GM23338 (cell line): ENCODE results near the gene BRINP2. TPM values are rescaled to one million over a fixed set of nuclear protein-coding genes. Genes with fewer than 3 reads are reported as not detected.
A peak's percentile ranks its signal among the peaks of the same experiment; 100 is the strongest.

ENCODE experiments used
- ATAC-seq: fragments of 200-7000 bp; cut with Tn5 transposase; 3 replicates; pipeline ENCODE4 v1.9.1; 2020
- DNase-seq: peaks from one replicate; pipeline ENCODE4 v3.0.0-alpha.2; 2015; ENCODE audit warnings: low spot score
- H2AFZ ChIP-seq: fragments of 200-600 bp; sonication (generic); 2 replicates; pipeline ENCODE4 v1.8.0; 2016; ENCODE audit warnings: antibody characterized with exemption, mild to moderate bottlenecking, moderate library complexity
- H3F3A ChIP-seq: fragments of 200-600 bp; sonication (generic); replicated peaks from 2 replicates; pipeline ENCODE4 v1.8.0; 2017; ENCODE audit warnings: antibody characterized with exemption, mixed run types, low read depth
- H3K27ac ChIP-seq: fragments of 200-600 bp; sonication (generic); 2 replicates; pipeline ENCODE4 v1.6.1; 2016; ENCODE audit warnings: low read depth
- H3K27me3 ChIP-seq: fragments of 200-600 bp; sonication (generic); 2 replicates; pipeline ENCODE4 v1.8.0; 2016; ENCODE audit warnings: mild to moderate bottlenecking, mixed run types, moderate library complexity; ENCODE audit not compliant: insufficient read depth
- H3K36me3 ChIP-seq: fragments of 200-600 bp; sonication (generic); 2 replicates; pipeline ENCODE4 v1.8.0; 2016; ENCODE audit warnings: mild to moderate bottlenecking; ENCODE audit not compliant: insufficient read depth
- H3K4me1 ChIP-seq: fragments of 200-600 bp; sonication (generic); 2 replicates; pipeline ENCODE4 v1.8.0; 2016; ENCODE audit warnings: mild to moderate bottlenecking, moderate library complexity; ENCODE audit not compliant: insufficient read depth
- H3K4me2 ChIP-seq: fragments of 200-600 bp; sonication (generic); 2 replicates; pipeline ENCODE4 v1.7.1; 2017; ENCODE audit warnings: mixed run types
- H3K4me3 ChIP-seq: fragments of 200-600 bp; sonication (generic); 2 replicates; pipeline ENCODE4 v1.6.1; 2016; ENCODE audit warnings: mixed run types
- H3K79me2 ChIP-seq: fragments of 200-600 bp; sonication (generic); replicated peaks from 2 replicates; pipeline ENCODE4 v1.8.0; 2017; ENCODE audit warnings: mild to moderate bottlenecking; ENCODE audit not compliant: insufficient read depth
- H3K9me2 ChIP-seq: fragments of 200-600 bp; sonication (generic); 2 replicates; pipeline ENCODE4 v1.8.0; 2017; ENCODE audit not compliant: insufficient read depth
- H4K20me1 ChIP-seq: fragments of 200-600 bp; sonication (generic); replicated peaks from 2 replicates; pipeline ENCODE4 v1.8.0; 2017; ENCODE audit warnings: mild to moderate bottlenecking; ENCODE audit not compliant: insufficient read depth
- H3K27ac Mint-ChIP-seq: 2 replicates; pipeline ENCODE4 v1.8.0; 2020; ENCODE audit warnings: inconsistent platforms, mild to moderate bottlenecking, moderate library complexity, mixed read lengths
- H3K27me3 Mint-ChIP-seq: 3 replicates; pipeline ENCODE4 v1.8.0; 2022; ENCODE audit warnings: low read depth, mild to moderate bottlenecking, moderate library complexity, mixed read lengths, inconsistent platforms; ENCODE audit not compliant: insufficient read depth, poor library complexity
- H3K36me3 Mint-ChIP-seq: 3 replicates; pipeline ENCODE4 v1.8.0; 2021; ENCODE audit warnings: low read depth, mild to moderate bottlenecking, inconsistent platforms, moderate library complexity, mixed read lengths
- H3K4me1 Mint-ChIP-seq: 3 replicates; pipeline ENCODE4 v1.8.0; 2020; ENCODE audit warnings: mild to moderate bottlenecking, inconsistent platforms, mixed read lengths
- H3K4me3 Mint-ChIP-seq: 3 replicates; pipeline ENCODE4 v1.8.0; 2021; ENCODE audit warnings: moderate library complexity, mild to moderate bottlenecking, inconsistent platforms, mixed read lengths
- H3K9me3 Mint-ChIP-seq: 3 replicates; pipeline ENCODE4 v1.8.0; 2020; ENCODE audit warnings: moderate library complexity, mild to moderate bottlenecking, inconsistent platforms, mixed read lengths
- EZH2 ChIP-seq: fragments of 200-600 bp; sonication (generic); IDR thresholded peaks from one replicate; pipeline ENCODE4 v1.8.0; 2017; ENCODE audit warnings: antibody characterized with exemption, mild to moderate bottlenecking, low read depth; ENCODE audit not compliant: unreplicated experiment
- ZNF114 ChIP-seq: fragments of 250-450 bp; sonication (Bioruptor Pico); IDR thresholded peaks from 2 replicates; pipeline ENCODE4 v1.5.0; 2020; ENCODE audit warnings: mild to moderate bottlenecking, moderate library complexity
- ZNF331 ChIP-seq: fragments of 250-450 bp; sonication (Bioruptor Pico); IDR thresholded peaks from 2 replicates; pipeline ENCODE4 v1.5.0; 2020; ENCODE audit warnings: low read depth, mild to moderate bottlenecking, moderate library complexity
- polyA plus RNA-seq: library from polyadenylated mRNA; unstranded; fragments of >200 nt; fragmentation: Nextera tagmentation; extraction: Ambion mirVana; gene quantifications from 2 replicates; pipeline ENCODE4 v1.2.1, GENCODE V29; 2016
- total RNA-seq: library from RNA; depleted of rRNA; stranded (reverse); fragments of >200 nt; shearing (Covaris generic); gene quantifications from 2 replicates; pipeline ENCODE4 v1.2.3, GENCODE V29; 2014
- TF ChIP-seq, protein P1 (sequence below): fragments of 250-450 bp; sonication (Bioruptor Pico); IDR thresholded peaks from 2 replicates; pipeline ENCODE4 v1.5.0; 2020; ENCODE audit warnings: mild to moderate bottlenecking, moderate library complexity
- TF ChIP-seq, protein P2 (sequence below), 2 experiments: fragments of 200-600 bp in 1 of 2; sonication (generic) in 1 of 2; conservative IDR thresholded peaks; 2 replicates each; pipeline versions ENCODE4 v1.5.1 to v1.6.1; 2016 to 2017; ENCODE audit warnings: antibody characterized with exemption in 2 of 2, low read depth in 2 of 2, mild to moderate bottlenecking in 2 of 2, moderate library complexity in 1 of 2

BRINP2 gene
- total and polyA plus RNA-seq, 2 experiments from 2014 or later = 0.10 to 0.52 TPM

DNA sequence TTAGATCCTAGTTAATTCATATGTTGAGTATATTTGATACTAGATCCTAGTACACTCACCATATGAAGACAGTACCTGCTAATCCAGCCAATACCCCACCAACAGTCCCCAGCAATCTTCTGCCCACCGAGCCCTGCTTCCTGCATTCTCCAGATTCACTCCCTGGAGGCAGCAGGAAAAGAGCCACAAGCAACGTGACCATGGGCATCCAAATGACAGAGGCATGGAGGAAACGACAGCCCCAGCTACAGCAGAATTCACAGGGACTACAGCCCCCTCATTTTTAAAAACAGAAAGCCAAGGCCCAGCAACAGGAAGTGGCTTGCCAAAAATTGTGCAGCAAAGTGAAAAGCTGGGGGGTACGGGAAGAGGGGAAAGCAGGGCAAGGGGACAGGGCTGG lies 35.5 kb upstream of the BRINP2 start (continued):
- TF ChIP-seq, protein P1, sequence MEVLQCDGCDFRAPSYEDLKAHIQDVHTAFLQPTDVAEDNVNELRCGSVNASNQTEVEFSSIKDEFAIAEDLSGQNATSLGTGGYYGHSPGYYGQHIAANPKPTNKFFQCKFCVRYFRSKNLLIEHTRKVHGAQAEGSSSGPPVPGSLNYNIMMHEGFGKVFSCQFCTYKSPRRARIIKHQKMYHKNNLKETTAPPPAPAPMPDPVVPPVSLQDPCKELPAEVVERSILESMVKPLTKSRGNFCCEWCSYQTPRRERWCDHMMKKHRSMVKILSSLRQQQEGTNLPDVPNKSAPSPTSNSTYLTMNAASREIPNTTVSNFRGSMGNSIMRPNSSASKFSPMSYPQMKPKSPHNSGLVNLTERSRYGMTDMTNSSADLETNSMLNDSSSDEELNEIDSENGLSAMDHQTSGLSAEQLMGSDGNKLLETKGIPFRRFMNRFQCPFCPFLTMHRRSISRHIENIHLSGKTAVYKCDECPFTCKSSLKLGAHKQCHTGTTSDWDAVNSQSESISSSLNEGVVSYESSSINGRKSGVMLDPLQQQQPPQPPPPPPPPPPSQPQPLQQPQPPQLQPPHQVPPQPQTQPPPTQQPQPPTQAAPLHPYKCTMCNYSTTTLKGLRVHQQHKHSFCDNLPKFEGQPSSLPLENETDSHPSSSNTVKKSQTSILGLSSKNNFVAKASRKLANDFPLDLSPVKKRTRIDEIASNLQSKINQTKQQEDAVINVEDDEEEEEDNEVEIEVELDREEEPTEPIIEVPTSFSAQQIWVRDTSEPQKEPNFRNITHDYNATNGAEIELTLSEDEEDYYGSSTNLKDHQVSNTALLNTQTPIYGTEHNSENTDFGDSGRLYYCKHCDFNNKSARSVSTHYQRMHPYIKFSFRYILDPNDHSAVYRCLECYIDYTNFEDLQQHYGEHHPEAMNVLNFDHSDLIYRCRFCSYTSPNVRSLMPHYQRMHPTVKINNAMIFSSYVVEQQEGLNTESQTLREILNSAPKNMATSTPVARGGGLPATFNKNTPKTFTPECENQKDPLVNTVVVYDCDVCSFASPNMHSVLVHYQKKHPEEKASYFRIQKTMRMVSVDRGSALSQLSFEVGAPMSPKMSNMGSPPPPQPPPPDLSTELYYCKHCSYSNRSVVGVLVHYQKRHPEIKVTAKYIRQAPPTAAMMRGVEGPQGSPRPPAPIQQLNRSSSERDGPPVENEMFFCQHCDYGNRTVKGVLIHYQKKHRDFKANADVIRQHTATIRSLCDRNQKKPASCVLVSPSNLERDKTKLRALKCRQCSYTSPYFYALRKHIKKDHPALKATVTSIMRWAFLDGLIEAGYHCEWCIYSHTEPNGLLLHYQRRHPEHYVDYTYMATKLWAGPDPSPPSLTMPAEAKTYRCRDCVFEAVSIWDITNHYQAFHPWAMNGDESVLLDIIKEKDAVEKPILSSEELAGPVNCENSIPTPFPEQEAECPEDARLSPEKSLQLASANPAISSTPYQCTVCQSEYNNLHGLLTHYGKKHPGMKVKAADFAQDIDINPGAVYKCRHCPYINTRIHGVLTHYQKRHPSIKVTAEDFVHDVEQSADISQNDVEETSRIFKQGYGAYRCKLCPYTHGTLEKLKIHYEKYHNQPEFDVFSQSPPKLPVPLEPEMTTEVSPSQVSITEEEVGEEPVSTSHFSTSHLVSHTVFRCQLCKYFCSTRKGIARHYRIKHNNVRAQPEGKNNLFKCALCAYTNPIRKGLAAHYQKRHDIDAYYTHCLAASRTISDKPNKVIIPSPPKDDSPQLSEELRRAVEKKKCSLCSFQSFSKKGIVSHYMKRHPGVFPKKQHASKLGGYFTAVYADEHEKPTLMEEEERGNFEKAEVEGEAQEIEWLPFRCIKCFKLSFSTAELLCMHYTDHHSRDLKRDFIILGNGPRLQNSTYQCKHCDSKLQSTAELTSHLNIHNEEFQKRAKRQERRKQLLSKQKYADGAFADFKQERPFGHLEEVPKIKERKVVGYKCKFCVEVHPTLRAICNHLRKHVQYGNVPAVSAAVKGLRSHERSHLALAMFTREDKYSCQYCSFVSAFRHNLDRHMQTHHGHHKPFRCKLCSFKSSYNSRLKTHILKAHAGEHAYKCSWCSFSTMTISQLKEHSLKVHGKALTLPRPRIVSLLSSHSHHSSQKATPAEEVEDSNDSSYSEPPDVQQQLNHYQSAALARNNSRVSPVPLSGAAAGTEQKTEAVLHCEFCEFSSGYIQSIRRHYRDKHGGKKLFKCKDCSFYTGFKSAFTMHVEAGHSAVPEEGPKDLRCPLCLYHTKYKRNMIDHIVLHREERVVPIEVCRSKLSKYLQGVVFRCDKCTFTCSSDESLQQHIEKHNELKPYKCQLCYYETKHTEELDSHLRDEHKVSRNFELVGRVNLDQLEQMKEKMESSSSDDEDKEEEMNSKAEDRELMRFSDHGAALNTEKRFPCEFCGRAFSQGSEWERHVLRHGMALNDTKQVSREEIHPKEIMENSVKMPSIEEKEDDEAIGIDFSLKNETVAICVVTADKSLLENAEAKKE (CRISPR knock-in tag) = no peak
- no peak for TF ChIP-seq ZNF331 (CRISPR knock-in tag)

DNA sequence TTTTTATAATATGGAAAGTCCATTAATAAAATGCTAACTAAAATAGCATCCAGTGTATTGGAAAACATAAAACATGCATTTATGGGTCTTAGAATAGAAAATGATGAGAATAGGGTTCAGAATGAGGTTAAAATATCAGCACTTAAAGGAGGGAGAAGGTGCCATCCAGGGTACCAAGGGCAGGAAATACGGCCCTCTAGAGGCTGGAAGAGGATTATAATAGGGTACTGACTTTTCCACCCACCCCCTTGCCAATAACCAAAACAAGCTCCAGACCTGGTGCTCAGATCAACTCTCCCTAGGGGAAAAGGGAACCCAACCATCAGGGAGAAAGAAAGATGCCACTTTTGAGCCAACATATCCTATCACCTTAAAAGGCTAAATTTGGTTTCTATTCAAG lies 32.9 kb upstream of the BRINP2 start:
- Mint-ChIP-seq H3K27me3 (no peaks in the 10 kb centered on the region), H3K36me3 (no peaks in the 10 kb centered on the region), H3K4me3 (no peak overlapping the region), H3K4me1 (peaks cover 14% of the 10 kb centered on the region), H3K9me3 (no peaks in the 10 kb centered on the region), H3K27ac (no peak overlapping the region)
- no peak overlapping the region for H2AFZ ChIP-seq
- no peak overlapping the region for H3K27ac ChIP-seq
- H3K27me3 ChIP-seq = no peaks in the 10 kb centered on the region
- H3K4me2 ChIP-seq = no peak overlapping the region
- H4K20me1 ChIP-seq = no peaks in the 10 kb centered on the region
- 0 out of 2 replicates have a peak, but pooled peaks cover 3% of the 10 kb centered on the region for H3K9me2 ChIP-seq
- peaks cover 7% of the 10 kb centered on the region for H3K4me1 ChIP-seq
- H3F3A ChIP-seq = no peaks in the 10 kb centered on the region
- no peaks in the 10 kb centered on the region for H3K36me3 ChIP-seq
- TF ChIP-seq, protein P2, sequence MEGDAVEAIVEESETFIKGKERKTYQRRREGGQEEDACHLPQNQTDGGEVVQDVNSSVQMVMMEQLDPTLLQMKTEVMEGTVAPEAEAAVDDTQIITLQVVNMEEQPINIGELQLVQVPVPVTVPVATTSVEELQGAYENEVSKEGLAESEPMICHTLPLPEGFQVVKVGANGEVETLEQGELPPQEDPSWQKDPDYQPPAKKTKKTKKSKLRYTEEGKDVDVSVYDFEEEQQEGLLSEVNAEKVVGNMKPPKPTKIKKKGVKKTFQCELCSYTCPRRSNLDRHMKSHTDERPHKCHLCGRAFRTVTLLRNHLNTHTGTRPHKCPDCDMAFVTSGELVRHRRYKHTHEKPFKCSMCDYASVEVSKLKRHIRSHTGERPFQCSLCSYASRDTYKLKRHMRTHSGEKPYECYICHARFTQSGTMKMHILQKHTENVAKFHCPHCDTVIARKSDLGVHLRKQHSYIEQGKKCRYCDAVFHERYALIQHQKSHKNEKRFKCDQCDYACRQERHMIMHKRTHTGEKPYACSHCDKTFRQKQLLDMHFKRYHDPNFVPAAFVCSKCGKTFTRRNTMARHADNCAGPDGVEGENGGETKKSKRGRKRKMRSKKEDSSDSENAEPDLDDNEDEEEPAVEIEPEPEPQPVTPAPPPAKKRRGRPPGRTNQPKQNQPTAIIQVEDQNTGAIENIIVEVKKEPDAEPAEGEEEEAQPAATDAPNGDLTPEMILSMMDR (conservative IDR thresholded peaks at IDR 0.05; ENCODE audit: low read depth in 2 of 2) = peak; percentile 57 to 61
- TF ChIP-seq EZH2 = no peak
- TF ChIP-seq ZNF114 = no peak
- DNase-seq (peak; percentile 56), ATAC-seq (peak; percentile 91)
- no peak overlapping the region for H3K4me3 ChIP-seq
- no peaks in the 10 kb centered on the region for H3K79me2 ChIP-seq
